Upper lobe of left lung (tissue), 4 donors: ENCODE data around the gene MYL10.

Experiments
- CTCF ChIP-seq, 6 experiments: fragments of 450-650 bp in 4 of 6; fragments of 200-600 bp in 2 of 6; sonication (generic) in 2 of 6; IDR thresholded peaks; one replicate each; pipeline ENCODE4 v1.5.1; 2016 to 2019; ENCODE audit warnings: antibody characterized with exemption in 6 of 6
- POLR2A ChIP-seq, 4 donors: fragments of 450-650 bp; IDR thresholded peaks; one replicate each; pipeline ENCODE4 v1.5.1; 2016 to 2017; ENCODE audit warnings: antibody characterized with exemption in 4 of 4, mild to moderate bottlenecking in 2 of 4

DNA sequence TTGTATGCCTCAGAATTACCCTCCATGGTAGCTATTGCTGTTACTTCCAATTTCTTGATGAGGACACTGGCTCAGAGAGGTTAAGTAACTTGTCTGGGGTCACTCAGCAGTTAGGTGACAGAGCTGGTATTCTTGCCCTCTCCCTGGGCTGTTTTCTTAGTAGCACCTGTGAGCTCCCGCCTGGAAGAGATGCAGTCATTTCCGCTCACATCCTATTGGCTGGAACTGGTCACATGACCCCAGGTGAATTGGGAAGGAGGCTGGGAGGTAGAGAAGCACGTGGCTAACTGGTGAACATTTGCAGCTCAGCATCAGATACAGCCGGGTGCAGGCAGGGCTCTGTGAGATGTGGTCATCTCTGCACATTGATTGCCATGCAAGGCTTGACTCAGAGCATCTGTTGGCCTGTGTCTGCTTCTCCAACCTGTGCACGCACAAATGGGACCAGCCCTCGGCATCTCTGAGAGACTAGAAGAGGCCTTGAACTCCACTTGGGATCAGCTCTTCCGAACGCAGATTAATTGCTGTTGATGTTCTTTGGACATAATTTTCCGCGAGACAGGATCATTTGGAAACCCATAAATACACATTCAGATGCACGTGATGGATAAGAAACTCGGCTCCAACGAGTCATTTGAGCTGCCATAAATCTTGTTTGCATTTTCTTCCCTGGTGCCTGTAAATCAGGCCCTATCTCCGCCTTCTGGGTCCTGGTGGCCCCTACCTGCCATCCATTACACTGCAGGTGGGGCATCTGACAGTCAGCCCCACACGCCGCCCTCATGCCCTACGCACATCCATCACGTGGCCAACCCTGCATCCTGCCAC is 42.8 kb downstream of the MYL10 start:
- no peak for TF ChIP-seq CTCF (IDR thresholded peaks at IDR 0.05)
- no peak for TF ChIP-seq POLR2A (IDR thresholded peaks at IDR 0.05)
